Activated B cell treated with CpG ODN at 0.5 μM for 24 hours (primary cell): ENCODE results near the gene MESD. TPM values are rescaled to one million over a fixed set of nuclear protein-coding genes. Genes with fewer than 3 reads are reported as not detected.
A peak's percentile ranks its signal among the peaks of the same experiment; 100 is the strongest.

Source experiments
- ATAC-seq: fragments of 200-7000 bp; cut with Tn5 transposase; one replicate; pipeline ENCODE4 v1.10.0; 2021; ENCODE audit warnings: low read depth, mild to moderate bottlenecking, moderate library complexity
- CTCF ChIA-PET: fragments of 350-600 bp; sonication (Branson Sonifier 250); formaldehyde crosslinking; loops from one replicate; lab custom pipeline; 2021; ENCODE audit warnings: antibody characterized with exemption; lab: Charles Lee
- POLR2A ChIA-PET: fragments of 350-600 bp; sonication (Branson Sonifier 250); formaldehyde crosslinking; loops from one replicate; lab custom pipeline; 2021; ENCODE audit warnings: antibody characterized with exemption; lab: Charles Lee
- DNase-seq: peaks from one replicate; pipeline ENCODE4 v3.0.0; 2022
- H3K27ac Mint-ChIP-seq: one replicate; pipeline ENCODE4 v1.8.0; 2020; ENCODE audit warnings: mixed read lengths
- H3K27me3 Mint-ChIP-seq: one replicate; pipeline ENCODE4 v1.8.0; 2021; ENCODE audit warnings: mixed read lengths
- H3K36me3 Mint-ChIP-seq: one replicate; pipeline ENCODE4 v1.8.0; 2021; ENCODE audit warnings: low read depth, mixed read lengths
- H3K4me1 Mint-ChIP-seq: one replicate; pipeline ENCODE4 v1.8.0; 2021; ENCODE audit warnings: mixed read lengths
- H3K4me3 Mint-ChIP-seq: one replicate; pipeline ENCODE4 v1.8.0; 2020; ENCODE audit warnings: mild to moderate bottlenecking, mixed read lengths
- H3K9me3 Mint-ChIP-seq: one replicate; pipeline ENCODE4 v1.8.0; 2020; ENCODE audit warnings: mixed read lengths
- intact Hi-C: fragments of 100-400 bp; cut with micrococcal nuclease; formaldehyde crosslinking; loops from one replicate; pipeline ENCODE4 v1.15.1; 2024
- total RNA-seq: library from RNA; stranded (reverse); gene quantifications from 2 replicates; pipeline ENCODE4 v1.2.3, GENCODE V29; 2022
- TF ChIP-seq, protein P1 (sequence below): fragments of 200-600 bp; IDR thresholded peaks from one replicate; pipeline ENCODE4 v1.8.0; 2022; ENCODE audit warnings: antibody characterized with exemption, mild to moderate bottlenecking

The MESD gene
- 21.4 and 23.8 TPM in 2 replicates for total RNA-seq

DNA sequence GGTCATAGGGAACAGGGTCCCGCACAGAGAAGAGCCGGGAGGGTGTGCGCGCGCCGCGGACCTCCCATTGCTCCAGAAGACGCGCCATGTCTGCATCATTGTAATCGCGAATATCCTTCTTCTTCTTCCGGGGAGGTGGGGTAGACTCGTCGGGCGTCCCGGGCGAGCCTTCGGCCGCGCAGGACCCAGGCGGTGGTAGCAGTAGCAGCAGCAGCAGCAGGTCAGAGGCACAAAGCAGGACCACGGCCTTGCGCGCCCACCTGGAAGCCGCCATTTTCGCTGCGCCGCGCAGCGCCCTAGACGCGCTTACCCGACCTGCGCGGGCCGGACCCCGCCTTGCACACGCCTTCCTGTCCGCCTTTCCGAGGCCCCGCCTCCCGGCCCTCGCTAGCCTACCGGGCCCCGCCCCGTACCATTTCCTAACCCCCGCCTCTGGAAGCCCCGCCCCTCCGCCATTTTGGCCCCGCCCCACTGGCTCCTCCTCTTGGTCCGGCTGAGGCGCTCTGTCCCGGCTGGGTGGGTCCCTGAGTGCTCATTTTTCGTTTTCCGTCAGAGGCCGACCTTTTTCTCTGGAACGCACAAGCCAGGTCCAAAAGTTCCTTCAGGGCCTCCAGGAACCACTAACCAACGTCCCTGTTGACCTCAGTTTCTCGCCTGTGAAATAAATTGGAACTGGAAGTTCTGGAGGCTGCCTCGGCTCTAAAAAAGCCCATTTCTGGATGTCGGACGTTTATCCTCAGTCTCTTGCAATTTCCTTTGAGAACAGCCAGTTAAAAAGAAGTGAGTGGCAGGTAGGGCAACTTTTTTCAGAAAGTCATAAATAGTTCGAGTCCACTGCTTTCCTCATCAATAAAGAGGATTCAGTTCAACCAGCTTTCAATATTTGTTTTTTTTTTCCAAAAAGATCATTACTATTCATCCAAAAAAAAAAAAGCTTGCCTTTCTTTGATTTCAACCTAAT lies at the start of gene MESD:
Gene MESD (minus strand): TSS at position 302 of the 961 bp plus-strand sequence. CDS start 28 bp downstream, at position 274.
- Mint-ChIP-seq H3K36me3 (peaks cover 15% of the 10 kb centered on the region), H3K4me1 (peaks cover 54% of the 10 kb centered on the region), H3K27me3 (no peaks in the 10 kb centered on the region), H3K27ac (peak within 1 kb of the TSS; percentile 99), H3K4me3 (peak within 1 kb of the TSS; percentile 99), H3K9me3 (no peaks in the 10 kb centered on the region)
- TF ChIP-seq, protein P1, sequence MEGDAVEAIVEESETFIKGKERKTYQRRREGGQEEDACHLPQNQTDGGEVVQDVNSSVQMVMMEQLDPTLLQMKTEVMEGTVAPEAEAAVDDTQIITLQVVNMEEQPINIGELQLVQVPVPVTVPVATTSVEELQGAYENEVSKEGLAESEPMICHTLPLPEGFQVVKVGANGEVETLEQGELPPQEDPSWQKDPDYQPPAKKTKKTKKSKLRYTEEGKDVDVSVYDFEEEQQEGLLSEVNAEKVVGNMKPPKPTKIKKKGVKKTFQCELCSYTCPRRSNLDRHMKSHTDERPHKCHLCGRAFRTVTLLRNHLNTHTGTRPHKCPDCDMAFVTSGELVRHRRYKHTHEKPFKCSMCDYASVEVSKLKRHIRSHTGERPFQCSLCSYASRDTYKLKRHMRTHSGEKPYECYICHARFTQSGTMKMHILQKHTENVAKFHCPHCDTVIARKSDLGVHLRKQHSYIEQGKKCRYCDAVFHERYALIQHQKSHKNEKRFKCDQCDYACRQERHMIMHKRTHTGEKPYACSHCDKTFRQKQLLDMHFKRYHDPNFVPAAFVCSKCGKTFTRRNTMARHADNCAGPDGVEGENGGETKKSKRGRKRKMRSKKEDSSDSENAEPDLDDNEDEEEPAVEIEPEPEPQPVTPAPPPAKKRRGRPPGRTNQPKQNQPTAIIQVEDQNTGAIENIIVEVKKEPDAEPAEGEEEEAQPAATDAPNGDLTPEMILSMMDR: no peak
- ATAC-seq (peak; percentile 99), DNase-seq (peak; percentile 90)
- intact Hi-C loops: loop anchor here (1.0 to 10.0 kb wide), 5 partner anchors 11 to 1057 kb away; partner anchors contain the start of genes ABHD17C, MEX3B and TLNRD1
- ChIA-PET CTCF (interaction anchor here (1.4 to 1.5 kb wide), 2 partner anchors 13 to 276 kb away, joined by 3 to 5 read pairs; no protein-coding TSS in a partner anchor), POLR2A (interaction anchor here (1.0 to 5.9 kb wide), 3 partner anchors 10 to 309 kb away, joined by 3 to 83 read pairs (median 4); partner anchors contain the start of gene TLNRD1)

DNA sequence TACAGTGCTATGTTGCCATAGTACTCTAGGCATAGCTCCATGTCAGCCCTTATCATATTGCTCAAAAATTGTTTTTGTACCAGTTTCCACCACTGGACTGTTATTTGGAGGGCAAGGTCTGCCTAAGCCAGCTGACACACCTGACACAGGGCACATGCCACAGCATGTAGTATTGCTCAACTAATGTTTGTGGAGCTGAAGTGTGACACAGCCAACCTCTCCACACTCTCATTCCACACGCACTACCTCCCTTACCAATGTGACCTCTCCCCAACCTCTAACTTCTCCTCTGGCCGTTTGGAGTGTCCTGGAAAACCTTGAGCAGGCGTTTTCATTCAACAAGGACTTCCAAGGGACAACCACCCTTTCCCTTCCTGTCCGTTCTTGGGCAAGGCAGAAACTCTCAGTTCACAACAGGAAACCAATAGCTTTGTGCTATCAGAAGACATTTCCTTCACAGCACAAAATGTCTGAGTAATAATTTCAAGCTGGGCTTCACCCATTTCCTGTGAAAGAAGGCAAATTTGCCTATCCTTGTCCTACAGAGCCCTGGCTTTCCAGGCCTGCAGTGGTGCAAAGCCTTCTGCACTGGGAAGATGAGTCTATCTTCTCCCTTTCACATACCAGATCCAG lies 49.5 kb upstream of the MESD start:
- Mint-ChIP-seq H3K27me3 (no peaks in the 10 kb centered on the region), H3K36me3 (no peaks in the 10 kb centered on the region), H3K27ac (no peak overlapping the region), H3K9me3 (no peaks in the 10 kb centered on the region), H3K4me3 (no peak overlapping the region), H3K4me1 (peaks cover 3% of the 10 kb centered on the region)
- CTCF ChIA-PET: interaction anchor here (1.0 to 1.2 kb wide), 2 partner anchors 67 to 227 kb away, joined by 4 read pairs; no protein-coding TSS in a partner anchor
- intact Hi-C loops: no loop called here
- TF ChIP-seq, protein P1: no peak
- POLR2A ChIA-PET: interaction anchor here (0.8 kb wide), 1 partner anchor 15 kb away, joined by 4 read pairs; no protein-coding TSS in a partner anchor
- no peak for DNase-seq
- no peak for ATAC-seq

DNA sequence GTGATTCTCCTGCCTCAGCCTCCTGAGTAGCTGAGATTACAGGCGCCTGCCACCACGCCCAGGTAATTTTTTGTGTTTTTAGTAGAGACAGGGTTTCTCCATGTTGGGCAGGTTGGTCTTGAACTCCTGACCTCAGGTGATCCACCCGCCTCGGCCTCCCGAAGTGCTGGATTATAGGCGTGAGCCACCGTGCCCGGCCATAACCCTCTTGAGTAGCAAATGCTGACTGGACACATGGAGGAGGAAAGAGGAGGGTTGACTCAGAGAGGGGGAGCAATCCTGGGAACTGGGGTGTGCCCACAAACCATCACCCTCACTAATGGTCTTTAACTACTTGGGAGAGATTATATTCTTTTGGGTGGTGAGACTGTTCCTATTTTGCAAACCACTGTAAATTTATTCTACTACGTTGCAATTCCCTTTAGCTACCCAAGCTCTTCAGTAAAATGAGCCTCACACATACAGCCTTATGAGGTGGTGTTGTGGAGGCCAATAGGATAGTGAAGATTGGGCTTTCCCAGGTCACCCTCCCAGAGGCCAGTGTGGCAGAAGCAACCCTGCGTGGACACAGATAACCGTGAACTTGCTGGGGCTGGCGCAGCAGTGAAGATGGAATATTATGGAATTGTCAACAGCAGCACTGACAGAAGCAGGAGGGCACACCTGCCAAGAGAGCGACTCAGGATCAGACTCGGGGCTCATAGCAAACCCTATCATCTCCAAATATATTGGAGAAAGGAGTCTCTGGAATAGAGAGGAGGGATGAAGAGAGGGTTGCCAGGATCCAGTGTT lies 48.5 kb upstream of the MESD start:
- TF ChIP-seq, protein P1: no peak
- Mint-ChIP-seq H3K27ac (no peak overlapping the region), H3K9me3 (no peaks in the 10 kb centered on the region), H3K27me3 (no peaks in the 10 kb centered on the region), H3K4me1 (peaks cover 3% of the 10 kb centered on the region), H3K36me3 (no peaks in the 10 kb centered on the region), H3K4me3 (no peak overlapping the region)
- DNase-seq: no peak
- ChIA-PET POLR2A (no interaction called here), CTCF (no interaction called here)
- intact Hi-C loops: no loop called here
- ATAC-seq: no peak

DNA sequence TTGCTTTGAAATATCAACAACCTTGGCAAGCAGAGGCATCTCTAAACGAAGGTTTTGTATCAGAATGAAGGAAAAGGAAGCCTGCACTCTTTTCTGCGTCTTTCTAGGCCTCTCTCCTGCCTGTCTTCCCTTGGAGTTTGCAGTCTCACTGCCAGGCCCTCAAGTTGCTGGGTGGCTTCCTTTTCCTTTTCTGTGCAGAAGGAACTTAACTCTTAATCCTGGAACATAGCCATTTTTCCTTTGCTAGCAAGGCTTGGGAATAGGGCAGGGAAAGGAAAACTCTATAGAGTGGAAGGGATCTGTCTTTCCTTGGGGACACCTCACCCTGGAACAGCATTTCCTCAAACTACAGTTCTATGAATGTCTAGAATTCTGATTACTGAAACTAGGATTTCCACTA lies 43.9 kb upstream of the MESD start:
- ATAC-seq: no peak
- POLR2A ChIA-PET: no interaction called here
- Mint-ChIP-seq H3K9me3 (no peaks in the 10 kb centered on the region), H3K36me3 (no peaks in the 10 kb centered on the region), H3K27me3 (no peaks in the 10 kb centered on the region), H3K4me3 (no peak overlapping the region), H3K4me1 (peaks cover 11% of the 10 kb centered on the region), H3K27ac (no peak overlapping the region)
- TF ChIP-seq, protein P1: no peak
- intact Hi-C loops: no loop called here
- CTCF ChIA-PET: no interaction called here
- DNase-seq: no peak
